Suppressor macrophage treated with lipopolysaccharide for 1 hour (primary cell): ENCODE results near the gene ABHD16A.
"Not testable (repeated sequence)": the region's sequence is repeated elsewhere in the genome, so short reads cannot be mapped to it uniquely, and the experiment has no call there.

Experiments used
- DNase-seq, 3 donors: peaks; one replicate each; pipeline ENCODE4 v3.0.0-alpha.2; 2020 to 2022

Gene ABHD16A

GRCh38 chr6:31713991-31714684 lies 11.0 kb upstream of the ABHD16A start:
- peak in 1 of 3 donors; percentile 19 for DNase-seq

GRCh38 chr6:31713465-31713864 lies 10.3 kb upstream of the ABHD16A start:
- DNase-seq: no peak

- DNase-seq: peak; percentile 41 to 53 (median 45)
Observed at GRCh38 chr6:31712296-31712695, 9.2 kb upstream of the ABHD16A start.

- DNase-seq: peak; percentile 34 to 46 (median 36)
Observed at GRCh38 chr6:31711233-31711632, 8.1 kb upstream of the ABHD16A start.

GRCh38 chr6:31710523-31711219 lies 7.5 kb upstream of the ABHD16A start:
- DNase-seq: no peak

- DNase-seq: not testable (repeated sequence)
Observed at GRCh38 chr6:31709157-31709556, 6.0 kb upstream of the ABHD16A start.

GRCh38 chr6:31708224-31708623 lies 5.1 kb upstream of the ABHD16A start:
- no peak for DNase-seq

GRCh38 chr6:31707701-31708100 lies 4.6 kb upstream of the ABHD16A start:
- DNase-seq: no peak

- DNase-seq: no peak
Observed at GRCh38 chr6:31706599-31706998, 3.5 kb upstream of the ABHD16A start, which contains the start of gene LY6G6F. Gene LY6G6F, plus strand, starts transcription at chr6:31706866. Its CDS starts 41 bp downstream, at chr6:31706907.

GRCh38 chr6:31705931-31706330 lies 2.8 kb upstream of the ABHD16A start:
- no peak for DNase-seq

- DNase-seq: no peak
Observed at GRCh38 chr6:31702405-31702818, 712 bp downstream of the ABHD16A start.

- peak; percentile 25 to 46 (median 42) for DNase-seq
Observed at GRCh38 chr6:31701666-31702404, 1.3 kb downstream of the ABHD16A start.

GRCh38 chr6:31700740-31701401 lies 2.3 kb downstream of the ABHD16A start:
- no peak for DNase-seq

- peak; percentile 18 to 41 (median 32) for DNase-seq
Observed at GRCh38 chr6:31697555-31697954, 5.6 kb downstream of the ABHD16A start.

GRCh38 chr6:31693535-31693934 lies 9.6 kb downstream of the ABHD16A start:
- no peak for DNase-seq

- no peak for DNase-seq
Observed at GRCh38 chr6:31692886-31693285, 10.2 kb downstream of the ABHD16A start.

- no peak for DNase-seq
Observed at GRCh38 chr6:31692353-31692752, 10.8 kb downstream of the ABHD16A start.

GRCh38 chr6:31691564-31692108 lies 11.5 kb downstream of the ABHD16A start:
- DNase-seq: no peak

- DNase-seq: no peak
Observed at GRCh38 chr6:31691078-31691463, 12.1 kb downstream of the ABHD16A start.

GRCh38 chr6:31690231-31691077 lies 12.7 kb downstream of the ABHD16A start:
- peak in 2 of 3 donors; percentile 25 to 27 for DNase-seq

GRCh38 chr6:31689249-31690110 lies 13.6 kb downstream of the ABHD16A start:
- DNase-seq: peak in 2 of 3 donors; percentile 6 to 28
